Measurements from ENCODE around the gene CHAT.

DNA sequence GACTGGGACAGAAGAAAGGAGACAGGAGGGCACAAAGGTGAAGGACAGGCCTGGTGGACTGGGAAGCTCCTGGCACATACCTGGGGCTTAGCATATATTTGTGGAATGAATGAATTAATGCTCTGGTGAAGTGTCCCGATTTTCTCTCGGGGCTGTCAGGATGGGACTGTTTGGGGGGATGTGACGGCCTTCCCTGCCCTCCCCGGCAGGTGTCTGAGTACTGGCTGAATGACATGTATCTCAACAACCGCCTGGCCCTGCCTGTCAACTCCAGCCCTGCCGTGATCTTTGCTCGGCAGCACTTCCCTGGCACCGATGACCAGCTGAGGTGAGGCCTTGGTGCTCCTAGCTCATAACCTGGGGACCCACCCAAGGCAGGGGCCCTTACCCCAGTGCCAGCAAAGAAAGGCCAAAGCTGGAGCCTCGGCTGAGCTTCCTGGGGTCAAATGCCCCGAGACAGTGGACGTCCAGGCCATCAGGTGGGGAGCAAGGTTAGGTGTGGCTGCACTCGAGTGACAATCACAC, 6.5 kb downstream of the CHAT start:
- TF ChIP-seq, protein P1, sequence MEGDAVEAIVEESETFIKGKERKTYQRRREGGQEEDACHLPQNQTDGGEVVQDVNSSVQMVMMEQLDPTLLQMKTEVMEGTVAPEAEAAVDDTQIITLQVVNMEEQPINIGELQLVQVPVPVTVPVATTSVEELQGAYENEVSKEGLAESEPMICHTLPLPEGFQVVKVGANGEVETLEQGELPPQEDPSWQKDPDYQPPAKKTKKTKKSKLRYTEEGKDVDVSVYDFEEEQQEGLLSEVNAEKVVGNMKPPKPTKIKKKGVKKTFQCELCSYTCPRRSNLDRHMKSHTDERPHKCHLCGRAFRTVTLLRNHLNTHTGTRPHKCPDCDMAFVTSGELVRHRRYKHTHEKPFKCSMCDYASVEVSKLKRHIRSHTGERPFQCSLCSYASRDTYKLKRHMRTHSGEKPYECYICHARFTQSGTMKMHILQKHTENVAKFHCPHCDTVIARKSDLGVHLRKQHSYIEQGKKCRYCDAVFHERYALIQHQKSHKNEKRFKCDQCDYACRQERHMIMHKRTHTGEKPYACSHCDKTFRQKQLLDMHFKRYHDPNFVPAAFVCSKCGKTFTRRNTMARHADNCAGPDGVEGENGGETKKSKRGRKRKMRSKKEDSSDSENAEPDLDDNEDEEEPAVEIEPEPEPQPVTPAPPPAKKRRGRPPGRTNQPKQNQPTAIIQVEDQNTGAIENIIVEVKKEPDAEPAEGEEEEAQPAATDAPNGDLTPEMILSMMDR (IDR thresholded peaks at IDR 0.05) = no peak
- no peak for TF ChIP-seq EP300 (IDR thresholded peaks at IDR 0.05)

Measured in gastroesophageal sphincter (tissue), 3 donors.